Skin epidermis (tissue), 12 donors: ENCODE data around the gene TOMM6.
"Not testable (repeated sequence)": the region's sequence is repeated elsewhere in the genome, so short reads cannot be mapped to it uniquely, and the experiment has no call there.

Experiments
- H3K27ac ChIP-seq, 21 experiments: fragments of 200-600 bp; sonication (generic) in 11 of 21; one replicate each; pipeline ENCODE4 v1.5.0; 2020; ENCODE audit warnings: mild to moderate bottlenecking in 3 of 21, inconsistent platforms in 2 of 21, moderate library complexity in 2 of 21
- H3K4me3 ChIP-seq, 7 experiments: fragments of 200-600 bp; sonication (generic) in 2 of 7; one replicate each; pipeline ENCODE4 v1.5.0; 2020; ENCODE audit warnings: inconsistent platforms in 2 of 7, mild to moderate bottlenecking in 2 of 7, moderate library complexity in 1 of 7

Gene TOMM6

DNA sequence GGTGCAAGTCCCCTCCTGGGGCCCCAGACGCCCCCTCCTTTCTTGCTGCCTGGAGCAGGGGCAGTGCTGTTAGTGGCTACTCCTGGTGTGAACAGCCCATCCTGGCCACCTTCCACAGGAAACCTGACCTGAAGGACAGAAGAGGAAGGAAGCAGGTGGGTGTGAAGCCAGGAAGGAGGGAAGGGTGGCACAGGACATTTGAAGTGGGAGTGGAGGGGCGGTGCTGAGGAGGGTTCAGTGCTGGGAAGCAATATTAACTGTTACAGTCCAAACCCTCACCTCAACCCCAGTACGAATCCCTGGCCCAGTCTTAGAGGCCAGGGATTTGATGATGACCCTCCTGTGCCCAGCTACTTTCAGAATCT, 6.1 kb upstream of the TOMM6 start:
- H3K4me3 ChIP-seq: peak overlapping the region in 2 of 7 experiments; percentile 69 to 70
- peak overlapping the region in 6 of 21 experiments; percentile 58 to 84 (median 68) for H3K27ac ChIP-seq

DNA sequence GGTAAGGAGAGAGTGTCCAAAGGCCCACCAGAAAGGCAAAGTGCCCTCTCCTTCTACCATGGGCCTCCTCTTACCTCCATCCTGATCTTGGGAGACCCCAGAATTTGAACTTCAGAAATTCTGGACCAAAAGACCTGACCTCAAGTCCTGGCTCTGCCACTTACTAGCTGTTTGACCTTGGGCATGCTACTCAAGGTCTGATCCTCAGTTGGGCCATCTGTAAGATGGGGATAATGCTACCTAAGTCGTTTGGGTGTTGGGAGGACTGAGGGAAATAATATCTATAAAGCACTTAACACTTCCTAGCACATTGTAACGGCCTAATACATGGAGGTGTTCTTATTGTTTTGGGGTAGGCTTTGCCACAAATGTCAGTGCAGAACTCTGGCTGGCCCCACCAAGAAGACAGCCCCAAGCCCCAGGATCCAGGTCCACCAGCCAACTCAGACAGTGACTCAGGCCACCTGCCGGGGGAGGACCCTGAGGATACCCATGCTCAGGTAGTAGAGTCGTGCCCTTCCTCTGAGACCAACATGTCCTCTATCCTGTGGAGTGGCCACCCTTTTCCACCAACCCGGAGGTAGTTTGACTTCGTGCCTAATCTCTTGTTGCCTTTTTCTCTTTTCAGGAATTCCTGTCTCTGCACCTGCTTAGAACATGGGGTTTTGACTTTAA, 4.3 kb upstream of the TOMM6 start:
- Histone ChIP-seq H3K27ac (no peak overlapping the region), H3K4me3 (no peak overlapping the region)

DNA sequence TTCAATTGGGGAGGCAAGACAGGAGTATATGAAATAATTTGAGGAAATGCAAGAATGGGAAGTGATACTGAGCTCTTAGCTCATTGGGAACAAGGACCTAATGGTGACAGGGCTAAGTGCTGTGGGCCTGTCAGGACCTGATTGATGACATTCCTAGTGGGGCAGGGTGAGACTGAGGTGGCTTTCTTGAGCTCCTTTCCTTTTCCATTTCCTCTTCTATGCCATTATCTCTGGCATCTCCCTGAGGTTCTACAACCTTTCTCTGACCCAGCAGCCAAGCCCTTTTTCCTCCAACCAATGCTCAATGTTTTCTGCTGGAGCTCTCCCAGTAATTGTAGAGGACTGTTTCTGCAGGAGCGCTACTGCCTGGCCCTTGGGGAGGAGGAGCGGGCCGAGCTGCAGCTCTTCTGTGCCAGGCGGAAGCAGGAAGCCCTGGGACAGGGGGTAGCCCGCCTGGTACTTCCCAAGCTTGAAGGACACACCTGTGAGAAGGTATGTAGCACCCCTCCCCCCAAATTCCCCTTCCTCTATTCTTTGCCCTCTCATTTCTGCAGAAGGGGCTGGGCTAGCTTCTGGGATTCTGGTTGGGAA, 2.8 kb upstream of the TOMM6 start:
- Histone ChIP-seq H3K27ac (peak overlapping the region in 5 of 21 experiments; percentile 18 to 51 (median 42)), H3K4me3 (peak overlapping the region in 1 of 7 experiments; percentile 80)

DNA sequence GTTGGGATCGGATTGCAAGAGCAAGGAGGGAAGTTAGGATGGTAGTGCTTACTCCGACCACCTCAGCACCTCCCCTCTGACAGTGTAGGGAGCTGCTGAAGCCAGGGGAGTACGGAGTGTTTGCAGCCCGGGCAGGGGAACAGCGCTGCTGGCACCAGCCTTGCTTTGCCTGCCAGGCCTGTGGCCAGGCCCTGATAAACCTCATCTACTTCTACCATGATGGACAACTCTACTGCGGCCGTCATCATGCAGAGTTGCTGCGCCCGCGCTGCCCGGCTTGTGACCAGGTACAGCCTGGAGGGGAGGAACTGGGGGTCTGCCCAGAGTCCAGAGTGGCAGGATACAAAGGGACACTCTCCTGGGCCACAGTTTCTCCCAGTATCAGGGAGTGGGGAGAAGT, 2.2 kb upstream of the TOMM6 start:
- H3K27ac ChIP-seq: peak overlapping the region in 5 of 21 experiments; percentile 18 to 95 (median 51)
- H3K4me3 ChIP-seq: peak overlapping the region in 2 of 7 experiments; percentile 80 to 96

DNA sequence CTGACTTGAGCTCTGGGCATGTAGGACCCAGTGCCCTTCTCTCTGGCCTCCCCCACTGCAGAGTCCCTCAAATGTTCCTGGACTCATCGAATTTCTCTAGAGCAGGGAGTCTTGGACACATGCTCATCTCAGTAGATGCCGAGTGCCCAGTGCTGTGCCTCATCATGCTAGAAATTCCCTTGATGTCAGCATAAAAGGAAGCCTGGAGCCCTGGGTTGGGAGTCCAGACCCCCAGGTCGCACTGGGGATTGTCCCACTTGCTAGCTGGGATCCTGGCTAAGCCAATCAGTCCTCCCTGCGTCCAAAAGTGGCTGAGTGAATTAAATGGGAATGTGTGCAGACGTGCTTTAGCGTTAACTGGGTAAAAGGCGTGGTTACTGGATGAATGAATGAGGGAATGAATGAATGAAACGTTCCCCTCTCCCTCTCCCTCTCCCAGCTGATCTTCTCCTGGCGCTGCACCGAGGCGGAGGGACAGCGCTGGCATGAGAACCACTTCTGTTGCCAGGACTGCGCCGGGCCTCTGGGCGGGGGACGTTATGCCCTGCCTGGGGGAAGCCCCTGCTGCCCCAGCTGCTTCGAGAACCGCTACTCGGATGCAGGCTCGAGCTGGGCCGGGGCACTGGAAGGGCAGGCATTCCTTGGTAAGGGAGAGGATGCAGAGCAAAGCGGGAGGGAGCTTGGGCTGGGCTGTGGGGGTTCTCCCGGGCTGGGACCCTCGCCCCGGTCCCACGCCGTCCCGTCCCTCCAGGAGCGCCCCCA, 1.6 kb upstream of the TOMM6 start:
- Histone ChIP-seq H3K27ac (peak overlapping the region in 19 of 21 experiments; percentile 9 to 98 (median 89)), H3K4me3 (peak overlapping the region; percentile 55 to 97 (median 84))

DNA sequence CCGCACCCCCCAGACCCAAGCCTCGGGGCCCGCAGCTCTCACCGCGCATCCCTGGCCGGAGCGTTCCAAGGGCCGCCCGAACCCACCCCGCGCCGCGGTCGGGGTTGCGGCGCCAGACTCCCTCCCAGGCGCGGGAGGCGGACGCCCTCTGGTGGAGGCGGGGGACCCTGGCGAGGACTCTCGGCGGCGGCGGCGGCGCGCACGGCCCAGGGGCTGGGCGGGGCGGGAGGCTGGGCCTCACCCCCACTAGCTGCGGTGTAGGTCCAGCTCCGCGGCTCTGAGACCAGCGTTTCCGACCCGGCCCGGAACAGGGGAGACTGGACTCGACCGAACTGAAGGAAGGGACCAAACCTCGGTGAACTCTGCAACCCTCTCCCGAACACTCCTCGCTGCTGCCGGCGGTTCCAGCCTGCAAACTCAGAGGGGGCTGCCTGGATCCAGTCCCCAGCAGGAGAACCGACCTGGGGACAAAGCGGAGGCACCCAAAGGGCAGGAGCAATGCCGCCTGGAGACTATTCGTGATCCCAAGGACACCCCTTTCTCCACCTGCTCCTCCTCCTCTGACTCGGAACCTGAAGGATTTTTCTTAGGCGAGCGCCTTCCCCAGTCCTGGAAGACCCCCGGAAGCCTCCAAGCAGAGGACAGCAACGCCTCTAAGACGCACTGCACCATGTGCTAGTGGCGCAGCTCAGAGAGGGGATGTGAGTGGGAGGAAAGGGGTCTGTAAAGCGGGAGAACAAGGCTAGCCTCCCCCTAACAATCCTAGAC, 859 bp upstream of the TOMM6 start:
- peak overlapping the region; percentile 55 to 97 (median 84) for H3K4me3 ChIP-seq
- peak overlapping the region; percentile 51 to 98 (median 91) for H3K27ac ChIP-seq

DNA sequence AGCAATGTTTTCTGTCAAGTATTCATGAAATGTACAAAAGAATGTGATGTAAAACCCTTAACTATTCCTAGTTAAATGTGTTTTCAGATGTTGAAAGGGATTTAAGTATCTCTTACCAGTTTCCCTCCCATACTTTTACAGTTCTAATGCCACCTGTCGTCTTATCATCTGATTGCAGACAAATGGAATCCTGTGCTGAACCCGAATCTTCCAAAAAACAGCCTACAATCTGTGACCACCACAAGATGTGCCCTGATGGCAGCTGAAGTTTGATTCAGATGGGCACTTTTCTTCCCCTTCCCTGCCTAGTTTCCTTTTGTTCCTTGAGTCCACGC, 1.9 kb downstream of the TOMM6 start:
- Histone ChIP-seq H3K4me3 (no peak overlapping the region), H3K27ac (no peak overlapping the region)

DNA sequence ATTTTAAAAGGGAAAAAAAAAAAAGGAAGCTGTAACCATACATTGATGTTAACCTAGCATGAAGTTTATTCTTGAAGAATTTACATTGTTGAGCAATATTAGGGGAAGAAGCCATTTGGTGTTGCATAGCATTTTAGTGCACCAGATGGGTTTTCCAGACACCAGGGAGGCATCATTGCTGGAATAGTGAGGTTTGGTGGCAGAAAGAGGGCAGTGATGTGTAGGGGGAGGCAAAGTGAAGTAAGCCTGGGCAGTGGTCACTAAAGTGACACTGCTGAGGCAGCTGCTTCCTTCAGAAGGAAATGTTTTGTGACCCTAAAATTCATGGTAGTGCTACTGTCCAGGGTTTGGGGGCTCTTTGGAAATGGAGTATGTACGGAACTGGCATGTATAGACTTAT, 2.6 kb downstream of the TOMM6 start:
- H3K4me3 ChIP-seq: no peak overlapping the region

DNA sequence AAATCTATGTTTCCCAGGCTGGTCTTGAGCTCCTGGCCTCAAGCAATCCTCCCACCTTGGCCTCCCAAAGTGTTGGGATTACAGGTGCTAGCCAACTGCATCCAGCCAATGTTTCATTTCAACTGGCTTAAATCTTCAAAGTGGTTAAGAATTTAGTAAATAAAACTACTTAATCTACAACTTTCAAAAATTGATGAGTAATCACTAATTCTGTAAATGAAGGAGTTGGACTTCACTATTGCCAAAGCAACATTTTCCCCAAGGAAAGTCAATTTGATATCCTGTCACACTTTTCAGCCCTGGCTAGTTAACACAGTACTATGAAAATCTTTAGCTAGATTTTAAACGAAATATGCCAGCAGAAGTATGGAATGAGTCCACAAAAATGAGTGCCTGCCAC, 3.8 kb downstream of the TOMM6 start:
- Histone ChIP-seq H3K27ac (no peak overlapping the region), H3K4me3 (no peak overlapping the region)

More for the DNA sequence above, 2.6 kb downstream of the TOMM6 start:
- H3K27ac ChIP-seq: no peak overlapping the region

DNA sequence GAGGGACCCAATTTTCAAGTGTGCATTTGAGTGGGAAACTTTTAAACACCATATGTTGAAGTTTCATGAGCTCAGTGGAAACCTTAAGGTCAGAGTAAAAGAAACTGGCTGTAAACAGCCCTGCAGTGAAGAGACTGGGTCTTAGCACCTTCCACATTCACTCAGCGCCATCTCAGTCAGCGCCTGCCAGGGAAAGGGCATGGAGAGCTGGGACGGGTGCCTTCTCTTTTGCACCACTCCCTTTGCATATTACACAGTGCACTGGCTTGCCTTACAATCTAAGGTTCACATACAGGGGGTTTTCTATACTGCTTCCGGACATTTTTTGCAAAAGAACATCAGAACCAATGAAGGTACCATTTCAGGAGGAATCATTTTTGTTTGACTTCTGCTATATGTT, 4.5 kb downstream of the TOMM6 start:
- no peak overlapping the region for H3K27ac ChIP-seq
- H3K4me3 ChIP-seq: no peak overlapping the region

DNA sequence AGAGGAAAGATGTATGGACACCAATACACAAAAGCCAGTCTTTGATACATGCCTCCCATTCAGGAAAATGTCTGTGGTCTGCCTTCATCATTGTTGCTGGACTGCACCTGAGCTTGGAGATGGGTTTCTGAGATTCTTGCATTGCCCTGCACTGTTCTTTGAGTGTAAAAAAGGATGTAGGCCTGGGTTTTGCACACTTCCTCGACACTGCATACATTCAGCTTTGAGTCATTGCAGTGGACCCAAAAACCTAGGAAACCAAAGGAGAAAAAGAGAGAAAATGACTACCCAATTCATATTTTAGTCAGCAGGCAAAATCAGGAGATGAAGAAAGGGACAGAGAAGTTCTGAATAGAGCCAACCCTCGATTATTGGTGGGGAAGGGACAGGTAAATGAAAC, 9.0 kb downstream of the TOMM6 start:
- Histone ChIP-seq H3K4me3 (no peak overlapping the region), H3K27ac (no peak overlapping the region)

DNA sequence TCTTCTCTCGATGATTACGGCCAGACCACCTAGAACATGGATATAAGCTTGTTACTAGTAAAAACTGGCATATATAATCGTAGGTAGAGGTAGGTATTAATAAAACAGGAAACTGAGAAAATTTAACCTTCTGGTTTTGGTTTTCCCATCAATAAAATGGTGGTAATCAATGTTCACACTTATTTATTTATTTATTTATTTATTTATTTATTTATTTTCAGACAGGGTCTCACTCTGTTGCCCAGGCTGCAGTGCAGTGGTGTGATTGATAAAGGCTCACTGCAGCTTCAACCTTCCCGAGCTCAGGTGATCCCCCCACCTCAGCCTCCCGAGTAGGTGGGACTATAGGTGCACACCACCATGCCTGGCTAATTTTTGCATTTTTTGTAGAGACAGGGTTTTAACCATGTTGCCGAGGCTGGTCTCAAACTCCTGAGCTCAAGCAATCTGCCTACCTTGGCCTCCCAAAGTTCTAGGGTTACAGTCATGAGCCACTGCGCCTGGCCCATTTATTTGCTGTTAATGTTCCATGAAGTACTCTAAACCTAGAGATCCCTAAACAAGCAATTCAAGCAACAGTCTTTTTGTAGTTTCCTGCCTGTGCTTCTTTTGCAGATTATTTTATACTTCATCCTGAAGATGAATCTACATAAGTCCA, 11.5 kb downstream of the TOMM6 start:
- Histone ChIP-seq H3K27ac (no peak overlapping the region), H3K4me3 (no peak overlapping the region)

DNA sequence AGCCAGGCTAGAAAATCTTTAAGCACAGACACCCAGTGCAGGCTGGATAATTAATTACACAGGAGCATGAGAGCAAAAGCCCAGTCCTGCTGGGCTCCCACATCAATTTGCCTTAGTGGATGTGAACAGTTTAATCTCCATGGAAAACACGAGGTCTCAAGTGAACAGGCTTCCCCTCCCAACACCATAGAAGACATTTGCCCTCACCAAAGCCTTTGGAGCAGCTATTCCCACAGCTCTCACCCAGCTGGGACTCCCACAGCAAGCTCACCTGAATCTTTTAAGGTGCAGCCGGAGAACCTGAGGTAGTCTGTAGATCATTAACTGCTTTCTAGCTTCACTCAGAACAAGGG, 12.0 kb downstream of the TOMM6 start:
- Histone ChIP-seq H3K4me3 (no peak overlapping the region), H3K27ac (no peak overlapping the region)

DNA sequence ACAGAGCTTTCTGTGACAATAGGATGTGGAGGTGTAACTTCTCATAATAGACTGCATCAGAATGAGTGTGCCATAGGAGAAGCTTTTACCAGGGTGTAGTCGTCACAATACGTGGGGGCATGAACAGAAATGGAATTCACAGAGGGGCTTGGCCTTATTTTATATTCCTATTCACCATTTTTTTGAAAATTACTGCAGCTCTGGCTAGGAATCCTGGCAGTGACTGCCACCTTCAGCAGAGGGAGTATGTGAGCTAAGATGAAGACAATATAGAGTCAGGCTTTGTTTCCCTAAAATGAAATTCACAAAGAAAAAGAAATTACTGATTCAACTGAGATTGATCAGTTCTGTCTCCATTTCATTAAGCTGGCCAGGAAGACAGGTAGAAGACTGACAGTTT, 13.9 kb downstream of the TOMM6 start:
- no peak overlapping the region for H3K4me3 ChIP-seq
- H3K27ac ChIP-seq: no peak overlapping the region

DNA sequence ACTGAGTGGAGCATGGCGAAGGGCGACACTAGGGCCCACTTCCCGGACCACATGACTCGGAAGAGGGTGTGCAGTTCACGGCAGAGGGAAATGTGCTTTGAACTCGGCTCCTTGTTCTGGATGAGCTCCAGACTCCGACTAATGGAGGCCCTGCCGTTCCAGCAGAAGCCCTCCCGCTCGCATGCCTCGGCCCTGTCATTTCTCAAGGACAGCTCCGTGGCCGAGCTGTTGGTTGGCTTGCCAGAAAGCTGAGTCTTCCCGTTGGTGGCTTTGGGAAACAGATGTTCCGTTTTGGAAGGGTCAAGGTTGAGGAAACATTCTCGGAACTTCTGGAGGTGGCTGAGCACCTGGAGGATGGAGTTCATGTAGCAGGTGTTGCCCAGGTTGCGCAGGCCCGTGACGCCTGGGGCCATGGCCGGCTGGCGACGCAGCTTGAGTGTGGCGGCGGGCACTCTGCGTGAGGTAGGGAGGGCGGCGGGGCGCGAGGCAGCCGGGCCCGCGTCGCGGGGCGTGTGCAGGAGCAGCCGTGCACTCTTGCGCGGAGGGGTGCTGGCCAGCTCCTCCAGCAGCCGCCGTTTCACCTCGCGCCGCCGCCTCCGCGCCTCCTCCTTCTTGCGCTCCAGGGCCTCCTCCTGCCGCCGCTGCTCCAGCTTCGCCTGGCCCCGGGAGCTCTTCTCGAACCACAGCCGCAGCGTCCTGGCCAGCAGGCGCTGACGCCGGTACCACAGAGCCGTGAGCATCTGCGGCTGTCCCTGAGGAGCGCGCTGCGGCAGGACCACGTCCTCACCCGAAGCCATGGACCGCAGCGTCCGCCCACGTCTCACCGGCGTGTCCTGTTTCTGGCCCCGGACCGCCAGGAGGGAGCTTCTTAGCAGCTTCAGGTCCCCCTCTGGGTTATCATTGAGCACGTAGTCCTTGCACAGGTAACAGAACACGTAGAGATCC, 18.6 kb downstream of the TOMM6 start:
- Histone ChIP-seq H3K4me3 (no peak overlapping the region), H3K27ac (no peak overlapping the region)

DNA sequence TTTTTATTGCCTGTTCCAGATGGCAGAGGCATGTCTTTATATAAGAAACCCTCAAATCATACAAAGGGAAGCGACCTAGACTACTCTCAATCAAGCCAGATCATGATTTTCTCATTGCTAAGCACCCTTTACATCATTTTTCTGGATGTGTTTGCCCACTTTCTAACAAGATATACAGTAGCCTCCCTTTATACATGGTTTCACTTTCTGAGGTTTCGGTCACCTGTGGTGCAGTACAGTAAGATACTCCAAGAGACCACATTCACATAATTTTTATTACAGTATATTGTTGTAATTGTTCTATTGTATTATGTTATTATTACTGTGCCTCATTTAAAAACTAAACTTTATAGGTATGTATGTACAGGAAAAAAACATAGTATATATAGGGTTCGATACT, 23.6 kb downstream of the TOMM6 start:
- Histone ChIP-seq H3K27ac (no peak overlapping the region), H3K4me3 (no peak overlapping the region)

DNA sequence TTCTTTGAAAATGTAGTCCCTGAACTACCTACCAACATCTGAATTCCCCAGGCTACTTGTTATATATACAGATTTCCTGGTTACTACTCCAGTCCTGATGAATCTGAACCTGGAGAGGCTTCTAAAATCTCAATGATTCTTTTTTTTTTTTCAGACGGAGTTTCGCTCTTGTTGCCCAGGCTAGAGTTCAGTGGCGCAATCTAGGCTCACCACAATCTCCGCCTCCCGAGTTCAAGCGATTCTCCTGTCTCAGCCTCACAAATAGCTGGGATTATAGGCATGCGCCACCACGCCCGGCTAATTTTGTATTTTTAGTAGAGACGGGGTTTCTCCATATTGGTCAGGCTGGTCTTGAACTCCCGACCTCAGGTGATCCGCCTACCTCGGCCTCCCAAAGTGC, 24.5 kb downstream of the TOMM6 start:
- H3K27ac ChIP-seq, H3K4me3 ChIP-seq: not testable (repeated sequence)

DNA sequence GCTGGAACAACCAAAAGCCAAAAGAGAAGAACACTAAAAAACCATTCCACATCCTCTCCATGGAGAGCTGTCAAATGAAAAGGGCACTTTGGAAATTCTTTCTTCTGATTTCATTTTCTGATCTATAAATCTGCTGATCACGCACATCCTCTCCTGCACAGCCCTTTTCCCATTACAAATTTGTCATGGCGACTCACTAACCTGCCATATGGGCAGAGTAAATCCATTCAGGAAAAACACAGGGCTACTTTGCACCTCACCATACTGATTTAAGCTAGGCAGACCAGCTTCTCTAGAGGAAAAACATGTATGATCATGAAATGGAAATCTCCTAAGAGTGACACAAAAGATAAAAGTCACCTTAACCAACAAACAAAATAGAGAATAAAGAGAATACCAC, 26.0 kb downstream of the TOMM6 start:
- Histone ChIP-seq H3K4me3 (no peak overlapping the region), H3K27ac (no peak overlapping the region)

DNA sequence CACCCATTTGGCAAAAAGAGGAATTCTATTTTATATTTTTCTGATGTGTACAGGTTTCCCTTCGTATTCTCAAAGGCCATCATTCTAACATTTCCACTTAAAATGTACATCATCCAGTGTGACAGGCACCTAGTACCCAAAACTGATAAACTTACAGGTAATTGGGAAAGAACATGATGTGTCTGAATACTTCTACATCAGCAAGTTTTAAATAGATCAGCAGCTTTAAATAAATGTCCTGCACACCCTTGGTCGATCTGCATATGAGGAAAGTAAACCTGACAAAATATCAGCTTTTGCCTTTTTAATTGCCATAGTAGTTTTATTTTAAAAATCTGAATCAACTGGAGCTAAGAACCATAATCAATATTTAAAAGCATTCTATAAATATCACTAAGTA, 26.5 kb downstream of the TOMM6 start:
- no peak overlapping the region for H3K4me3 ChIP-seq
- H3K27ac ChIP-seq: no peak overlapping the region
